HG03103 (cell line): Measurements from ENCODE around the gene CFAP99.
"Not testable (repeated sequence)": the region's sequence is repeated elsewhere in the genome, so short reads cannot be mapped to it uniquely, and the experiment has no call there.

Source experiments
- ATAC-seq: cut with Tn5 transposase; IDR thresholded peaks from one replicate; pipeline ENCODE4 v1.9.1; 2021; ENCODE audit warnings: low read depth; ENCODE audit not compliant: unreplicated experiment

The CFAP99 gene

GRCh38 chr4:2427383-2428334 lies 8.9 kb downstream of the CFAP99 start:
- no peak for ATAC-seq

- no peak for ATAC-seq
These were observed 9.9 kb downstream of the CFAP99 start for GRCh38 chr4:2428496-2429213.

GRCh38 chr4:2429945-2430757 lies 11.4 kb downstream of the CFAP99 start:
- ATAC-seq = not testable (repeated sequence)

GRCh38 chr4:2432004-2432403 lies 13.2 kb downstream of the CFAP99 start:
- ATAC-seq = no peak

- ATAC-seq = no peak
These were observed 14.3 kb downstream of the CFAP99 start for GRCh38 chr4:2432991-2433530.

GRCh38 chr4:2433609-2434350 lies 15.0 kb downstream of the CFAP99 start:
- no peak for ATAC-seq

GRCh38 chr4:2434420-2434819 lies 15.7 kb downstream of the CFAP99 start:
- no peak for ATAC-seq

- ATAC-seq = no peak
These were observed 17.5 kb downstream of the CFAP99 start for GRCh38 chr4:2436301-2436700.

- ATAC-seq = no peak
These were observed 18.2 kb downstream of the CFAP99 start for GRCh38 chr4:2436761-2437474.

GRCh38 chr4:2437475-2438215 lies 18.9 kb downstream of the CFAP99 start:
- no peak for ATAC-seq

- ATAC-seq = no peak
These were observed 20.3 kb downstream of the CFAP99 start for GRCh38 chr4:2438822-2439718.

GRCh38 chr4:2441393-2442174 lies 22.8 kb downstream of the CFAP99 start:
- peak; percentile 91 for ATAC-seq

- no peak for ATAC-seq
These were observed 23.6 kb downstream of the CFAP99 start for GRCh38 chr4:2442175-2442993.

- ATAC-seq = no peak
These were observed 24.4 kb downstream of the CFAP99 start for GRCh38 chr4:2443061-2443730.

- ATAC-seq = no peak
These were observed 25.4 kb downstream of the CFAP99 start for GRCh38 chr4:2443956-2444740.
